HepG2 (cell line): ENCODE results near the gene KIF26B. TPM values are rescaled to one million over a fixed set of nuclear protein-coding genes. Genes with fewer than 3 reads are reported as not detected.

ENCODE experiments used
- ATAC-seq: fragments of 200-7000 bp; cut with Tn5 transposase; 3 replicates; pipeline ENCODE4 v1.9.1; 2020; ENCODE audit warnings: mild to moderate bottlenecking, moderate library complexity
- BruUV-seq: library from RNA; stranded (reverse); fragments of 400-500 nt; replicated peaks from 2 replicates; lab custom pipeline; 2021; lab: Mats Ljungman, UMichigan
- CTCF ChIA-PET: fragments of 300-600 bp; formaldehyde crosslinking; extraction: SDS; loops from one replicate; lab custom pipeline; 2021; ENCODE audit warnings: low total read pairs, inconsistent platforms, low intra/inter-chr PET ratio; lab: Yijun Ruan, JAX
- POLR2A ChIA-PET: fragments of 350-600 bp; sonication (Branson Sonifier 250); formaldehyde crosslinking; loops from one replicate; lab custom pipeline; 2020; ENCODE audit warnings: antibody characterized with exemption, inconsistent platforms; lab: Yijun Ruan, JAX
- DNase-seq: peaks from one replicate; pipeline ENCODE4 v3.0.0-alpha.2; 2015; ENCODE audit warnings: low spot score
- FAIRE-seq: peaks from 3 replicates; lab custom pipeline; 2011; peaks lifted over from hg19 to GRCh38; lab: Jason Lieb, UNC
- H2AFZ ChIP-seq: one replicate; pipeline ENCODE4 v1.6.1; 2011; ENCODE audit warnings: low read length, inconsistent platforms
- H3K27ac ChIP-seq: fragments of 300-600 bp; 3 replicates; pipeline ENCODE4 v1.8.0; 2011; ENCODE audit warnings: mixed run types, mild to moderate bottlenecking, mixed read lengths, low read length, inconsistent platforms; ENCODE audit not compliant: insufficient read depth; ENCODE audit errors: extremely low read length
- H3K27me3 ChIP-seq, 2 experiments: fragments of 200-600 bp in 1 of 2; 2 replicates in 1 of 2; 3 replicates in 1 of 2; pipeline versions ENCODE4 v1.6.0 to v1.8.0; 2011; ENCODE audit warnings: low read length in 2 of 2, mild to moderate bottlenecking in 2 of 2, moderate library complexity in 2 of 2, inconsistent platforms in 1 of 2; ENCODE audit not compliant: insufficient read depth in 2 of 2, control insufficient read depth in 1 of 2
- H3K36me3 ChIP-seq, 2 experiments: fragments of 200-600 bp in 1 of 2; replicated peaks in 1 of 2; 2 replicates in 1 of 2; 3 replicates in 1 of 2; pipeline versions ENCODE4 v1.5.1 to v1.8.0; 2011; ENCODE audit warnings: low read length in 2 of 2, inconsistent platforms in 1 of 2; ENCODE audit not compliant: insufficient read depth in 2 of 2, control insufficient read depth in 1 of 2
- H3K4me1 ChIP-seq: 2 replicates; pipeline ENCODE4 v1.5.1; 2012; ENCODE audit warnings: low read length, inconsistent platforms; ENCODE audit not compliant: insufficient read depth
- H3K4me2 ChIP-seq: 2 replicates; pipeline ENCODE4 v1.6.0; 2011; ENCODE audit warnings: low read depth, low read length, inconsistent platforms
- H3K4me3 ChIP-seq, 3 experiments: fragments of 200-600 bp in 1 of 3; sonication (generic), shearing (Covaris generic) in 1 of 3; replicated peaks in 1 of 3; 2 replicates each; pipeline ENCODE4 v1.5.1; 2011 to 2016; ENCODE audit warnings: low read length in 3 of 3, inconsistent platforms in 2 of 3, low read depth in 2 of 3, mild to moderate bottlenecking in 2 of 3, control low read depth in 1 of 3, mixed read lengths in 1 of 3; ENCODE audit not compliant: insufficient read depth in 1 of 3
- H3K79me2 ChIP-seq: one replicate; pipeline ENCODE4 v1.6.1; 2011; ENCODE audit warnings: low read length, inconsistent platforms; ENCODE audit not compliant: insufficient read depth
- H3K9ac ChIP-seq: 2 replicates; pipeline ENCODE4 v1.6.0; 2011; ENCODE audit warnings: mild to moderate bottlenecking, low read depth, low read length, inconsistent platforms; ENCODE audit not compliant: insufficient read depth
- H3K9me3 ChIP-seq: 2 replicates; pipeline ENCODE4 v1.5.1; 2012; ENCODE audit warnings: mild to moderate bottlenecking, low read length
- H4K20me1 ChIP-seq: 2 replicates; pipeline ENCODE4 v1.6.0; 2011; ENCODE audit warnings: inconsistent platforms, mild to moderate bottlenecking, low read length, moderate library complexity; ENCODE audit not compliant: insufficient read depth
- ARNT2 ChIP-seq: sonication (generic); formaldehyde crosslinking; IDR thresholded peaks from 2 replicates; pipeline ENCODE4 v1.8.0; 2022; ENCODE audit warnings: mild to moderate bottlenecking, low read depth, missing genetic modification reagents, moderate library complexity
- MAFF ChIP-seq: IDR thresholded peaks from 2 replicates; pipeline ENCODE4 v1.6.1; 2011; ENCODE audit warnings: low read depth, low read length, improper control_type of control experiment
- MIER3 ChIP-seq: IDR thresholded peaks from 2 replicates; pipeline ENCODE4 v1.6.1; 2016; ENCODE audit warnings: missing compliant biosample characterization, borderline replicate concordance
- NR2F2 ChIP-seq: IDR thresholded peaks from 2 replicates; pipeline ENCODE4 v1.6.1; 2012; ENCODE audit warnings: low read depth, inconsistent platforms, borderline replicate concordance
- PAF1 ChIP-seq: IDR thresholded peaks from 2 replicates; pipeline ENCODE4 v1.6.1; 2016; ENCODE audit warnings: missing genetic modification reagents, missing compliant biosample characterization
- RBM22 ChIP-seq: fragments of 200-400 bp; formaldehyde crosslinking; optimal IDR thresholded peaks from 2 replicates; pipeline ENCODE3; 2017; ENCODE audit warnings: mild to moderate bottlenecking, low read length, moderate library complexity
- THRA ChIP-seq: sonication (generic); formaldehyde crosslinking; IDR thresholded peaks from 2 replicates; pipeline ENCODE4 v1.4.0; 2020; ENCODE audit warnings: missing genetic modification reagents, borderline replicate concordance
- XRCC5 ChIP-seq: fragments of 200-400 bp; formaldehyde crosslinking; optimal IDR thresholded peaks from 2 replicates; pipeline ENCODE3; 2017; ENCODE audit warnings: mild to moderate bottlenecking, low read length
- ZNF607 ChIP-seq: sonication (generic); formaldehyde crosslinking; IDR thresholded peaks from 2 replicates; pipeline ENCODE4 v1.5.1; 2020; ENCODE audit warnings: missing genetic modification reagents, mild to moderate bottlenecking, borderline replicate concordance
- WGBS: methylation state at CpG from one replicate; pipeline ENCODE4 v1.1.6; 2017; ENCODE audit warnings: low lambda C conversion rate; 5-methylcytosine and 5-hydroxymethylcytosine counted together
- in situ Hi-C: cut with HindIII; loops from 2 replicates; pipeline ENCODE4 v1.10.0; 2017; ENCODE audit warnings: low pct_unique_long_range_greater_than_20kb; ENCODE audit not compliant: extremely low pct_ligation_motif_present
- intact Hi-C: fragments of 100-400 bp; cut with micrococcal nuclease; formaldehyde crosslinking; loops from one replicate; pipeline ENCODE4 v1.10.0; 2022; ENCODE audit not compliant: unreplicated experiment
- polyA plus RNA-seq, 8 experiments: library from polyadenylated mRNA; depleted of rRNA in 3 of 8; stranded (reverse) in 7 of 8; unstranded in 1 of 8; fragments of >200 nt; fragmentation: Illumina TruSeq in 4 of 8; extraction: Trizol in 4 of 8; gene quantifications; 2 replicates each; pipeline versions ENCODE4 v1.2.1 to v1.2.3, GENCODE V29; 2011 to 2016; ENCODE audit warnings: low read depth in 4 of 8, missing spikeins in 1 of 8, mixed read lengths in 1 of 8; ENCODE audit not compliant: insufficient read depth in 1 of 8
- total RNA-seq, 5 experiments: library from RNA; depleted of rRNA; stranded (reverse); fragments of >200 nt; fragmentation: Illumina TruSeq; extraction: Trizol; gene quantifications; 2 replicates each; pipeline ENCODE4 v1.2.3, GENCODE V29; 2016; ENCODE audit warnings: low read depth in 1 of 5
- TF ChIP-seq, protein P1 (sequence below): sonication (generic); formaldehyde crosslinking; IDR thresholded peaks from 2 replicates; pipeline ENCODE4 v1.5.0; 2020; ENCODE audit warnings: mild to moderate bottlenecking, missing genetic modification reagents
- TF ChIP-seq, protein P2 (sequence below): IDR thresholded peaks from 2 replicates; pipeline ENCODE4 v1.6.1; 2016
- TF ChIP-seq, protein P3 (sequence below): sonication (generic); formaldehyde crosslinking; IDR thresholded peaks from 2 replicates; pipeline ENCODE4 v1.5.0; 2020; ENCODE audit warnings: missing genetic modification reagents
- TF ChIP-seq, protein P4 (sequence below): sonication (generic); formaldehyde crosslinking; conservative IDR thresholded peaks from 2 replicates; pipeline ENCODE4 v1.4.0; 2020; ENCODE audit warnings: missing genetic modification reagents
- TF ChIP-seq, protein P5 (sequence below): IDR thresholded peaks from 2 replicates; pipeline ENCODE4 v1.6.1; 2016; ENCODE audit warnings: missing genetic modification reagents, missing compliant biosample characterization

Gene KIF26B
- total and polyA plus RNA-seq, 2 of the 13 experiments (the other 11 are each of a cell fraction or from before 2014, with no cell fraction given) = 0.08 to 0.09 TPM

GRCh38 chr1:245180496-245181157, 25.8 kb downstream of the KIF26B start (continued):
- TF ChIP-seq, protein P1, sequence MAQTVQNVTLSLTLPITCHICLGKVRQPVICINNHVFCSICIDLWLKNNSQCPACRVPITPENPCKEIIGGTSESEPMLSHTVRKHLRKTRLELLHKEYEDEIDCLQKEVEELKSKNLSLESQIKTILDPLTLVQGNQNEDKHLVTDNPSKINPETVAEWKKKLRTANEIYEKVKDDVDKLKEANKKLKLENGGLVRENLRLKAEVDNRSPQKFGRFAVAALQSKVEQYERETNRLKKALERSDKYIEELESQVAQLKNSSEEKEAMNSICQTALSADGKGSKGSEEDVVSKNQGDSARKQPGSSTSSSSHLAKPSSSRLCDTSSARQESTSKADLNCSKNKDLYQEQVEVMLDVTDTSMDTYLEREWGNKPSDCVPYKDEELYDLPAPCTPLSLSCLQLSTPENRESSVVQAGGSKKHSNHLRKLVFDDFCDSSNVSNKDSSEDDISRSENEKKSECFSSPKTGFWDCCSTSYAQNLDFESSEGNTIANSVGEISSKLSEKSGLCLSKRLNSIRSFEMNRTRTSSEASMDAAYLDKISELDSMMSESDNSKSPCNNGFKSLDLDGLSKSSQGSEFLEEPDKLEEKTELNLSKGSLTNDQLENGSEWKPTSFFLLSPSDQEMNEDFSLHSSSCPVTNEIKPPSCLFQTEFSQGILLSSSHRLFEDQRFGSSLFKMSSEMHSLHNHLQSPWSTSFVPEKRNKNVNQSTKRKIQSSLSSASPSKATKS = no peak
- TF ChIP-seq, protein P2, sequence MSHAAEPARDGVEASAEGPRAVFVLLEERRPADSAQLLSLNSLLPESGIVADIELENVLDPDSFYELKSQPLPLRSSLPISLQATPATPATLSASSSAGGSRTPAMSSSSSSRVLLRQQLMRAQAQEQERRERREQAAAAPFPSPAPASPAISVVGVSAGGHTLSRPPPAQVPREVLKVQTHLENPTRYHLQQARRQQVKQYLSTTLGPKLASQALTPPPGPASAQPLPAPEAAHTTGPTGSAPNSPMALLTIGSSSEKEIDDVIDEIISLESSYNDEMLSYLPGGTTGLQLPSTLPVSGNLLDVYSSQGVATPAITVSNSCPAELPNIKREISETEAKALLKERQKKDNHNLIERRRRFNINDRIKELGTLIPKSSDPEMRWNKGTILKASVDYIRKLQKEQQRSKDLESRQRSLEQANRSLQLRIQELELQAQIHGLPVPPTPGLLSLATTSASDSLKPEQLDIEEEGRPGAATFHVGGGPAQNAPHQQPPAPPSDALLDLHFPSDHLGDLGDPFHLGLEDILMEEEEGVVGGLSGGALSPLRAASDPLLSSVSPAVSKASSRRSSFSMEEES = no peak
- no peak for TF ChIP-seq MAFF

DNA sequence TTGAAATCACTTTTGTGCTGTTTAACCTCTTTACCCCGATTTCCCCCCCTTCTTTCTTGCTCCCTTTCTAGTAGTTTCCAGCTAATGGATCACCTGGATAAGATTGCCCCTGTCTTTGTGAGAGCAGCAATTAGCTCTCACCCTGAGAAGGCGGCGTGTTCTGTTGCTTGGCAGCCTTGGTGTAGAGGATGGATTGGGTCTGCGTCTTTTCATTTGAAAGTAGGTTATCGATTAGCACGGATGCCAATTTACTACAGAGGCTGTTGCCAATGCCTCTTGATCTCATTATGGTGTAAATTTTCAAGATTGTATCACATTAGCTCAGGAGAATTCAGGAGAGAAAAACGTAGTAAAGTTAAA, 26.4 kb downstream of the KIF26B start:
- DNase-seq (no peak), ATAC-seq (no peak), FAIRE-seq (no peak)
- H3K9me3 ChIP-seq = no peaks in the 10 kb centered on the region
- intact Hi-C loops (no loop called here), in situ Hi-C loops (no loop called here)
- peaks cover 11% of the 10 kb centered on the region; the same call in 1 of the 2 replicates for H3K4me1 ChIP-seq
- H3K4me3 ChIP-seq = no peak overlapping the region
- no peak overlapping the region for H3K9ac ChIP-seq
- no peak overlapping the region for H3K27ac ChIP-seq
- 64% methylated on average over 7 of the region's 7 CpGs for WGBS
- H3K79me2 ChIP-seq = no peaks in the 10 kb centered on the region
- ChIA-PET POLR2A (no interaction called here), CTCF (no interaction called here)
- no TSS peak for BruUV-seq
- H4K20me1 ChIP-seq = no peaks in the 10 kb centered on the region
- no peaks in the 10 kb centered on the region for H3K36me3 ChIP-seq
- peaks cover 0 to 4% of the 10 kb centered on the region in 2 experiments; a peak in 1 of 5 replicates for H3K27me3 ChIP-seq
- no peak overlapping the region for H3K4me2 ChIP-seq
- no peak overlapping the region for H2AFZ ChIP-seq
- TF ChIP-seq ARNT2 (CRISPR knock-in tag) (no peak), THRA (no peak), XRCC5 (no peak), MIER3 (no peak), PAF1 (CRISPR knock-in tag) (no peak), RBM22 (no peak), NR2F2 (no peak), ZNF607 (CRISPR knock-in tag) (no peak)
- TF ChIP-seq, protein P3, sequence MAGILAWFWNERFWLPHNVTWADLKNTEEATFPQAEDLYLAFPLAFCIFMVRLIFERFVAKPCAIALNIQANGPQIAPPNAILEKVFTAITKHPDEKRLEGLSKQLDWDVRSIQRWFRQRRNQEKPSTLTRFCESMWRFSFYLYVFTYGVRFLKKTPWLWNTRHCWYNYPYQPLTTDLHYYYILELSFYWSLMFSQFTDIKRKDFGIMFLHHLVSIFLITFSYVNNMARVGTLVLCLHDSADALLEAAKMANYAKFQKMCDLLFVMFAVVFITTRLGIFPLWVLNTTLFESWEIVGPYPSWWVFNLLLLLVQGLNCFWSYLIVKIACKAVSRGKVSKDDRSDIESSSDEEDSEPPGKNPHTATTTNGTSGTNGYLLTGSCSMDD = no peak
- TF ChIP-seq, protein P4, sequence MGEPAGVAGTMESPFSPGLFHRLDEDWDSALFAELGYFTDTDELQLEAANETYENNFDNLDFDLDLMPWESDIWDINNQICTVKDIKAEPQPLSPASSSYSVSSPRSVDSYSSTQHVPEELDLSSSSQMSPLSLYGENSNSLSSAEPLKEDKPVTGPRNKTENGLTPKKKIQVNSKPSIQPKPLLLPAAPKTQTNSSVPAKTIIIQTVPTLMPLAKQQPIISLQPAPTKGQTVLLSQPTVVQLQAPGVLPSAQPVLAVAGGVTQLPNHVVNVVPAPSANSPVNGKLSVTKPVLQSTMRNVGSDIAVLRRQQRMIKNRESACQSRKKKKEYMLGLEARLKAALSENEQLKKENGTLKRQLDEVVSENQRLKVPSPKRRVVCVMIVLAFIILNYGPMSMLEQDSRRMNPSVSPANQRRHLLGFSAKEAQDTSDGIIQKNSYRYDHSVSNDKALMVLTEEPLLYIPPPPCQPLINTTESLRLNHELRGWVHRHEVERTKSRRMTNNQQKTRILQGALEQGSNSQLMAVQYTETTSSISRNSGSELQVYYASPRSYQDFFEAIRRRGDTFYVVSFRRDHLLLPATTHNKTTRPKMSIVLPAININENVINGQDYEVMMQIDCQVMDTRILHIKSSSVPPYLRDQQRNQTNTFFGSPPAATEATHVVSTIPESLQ (CRISPR knock-in tag) = no peak
- TF ChIP-seq, protein P5, sequence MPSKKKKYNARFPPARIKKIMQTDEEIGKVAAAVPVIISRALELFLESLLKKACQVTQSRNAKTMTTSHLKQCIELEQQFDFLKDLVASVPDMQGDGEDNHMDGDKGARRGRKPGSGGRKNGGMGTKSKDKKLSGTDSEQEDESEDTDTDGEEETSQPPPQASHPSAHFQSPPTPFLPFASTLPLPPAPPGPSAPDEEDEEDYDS (CRISPR knock-in tag) = no peak
